IPS-NIHi11 (cell line): ENCODE data around the gene KCNJ9.
"Not testable (repeated sequence)": the region's sequence is repeated elsewhere in the genome, so short reads cannot be mapped to it uniquely, and the experiment has no call there.

ENCODE experiments used
- DNase-seq: peaks from one replicate; pipeline ENCODE4 v3.0.0; 2012; ENCODE audit warnings: mixed read lengths, low spot score

KCNJ9 gene

DNA sequence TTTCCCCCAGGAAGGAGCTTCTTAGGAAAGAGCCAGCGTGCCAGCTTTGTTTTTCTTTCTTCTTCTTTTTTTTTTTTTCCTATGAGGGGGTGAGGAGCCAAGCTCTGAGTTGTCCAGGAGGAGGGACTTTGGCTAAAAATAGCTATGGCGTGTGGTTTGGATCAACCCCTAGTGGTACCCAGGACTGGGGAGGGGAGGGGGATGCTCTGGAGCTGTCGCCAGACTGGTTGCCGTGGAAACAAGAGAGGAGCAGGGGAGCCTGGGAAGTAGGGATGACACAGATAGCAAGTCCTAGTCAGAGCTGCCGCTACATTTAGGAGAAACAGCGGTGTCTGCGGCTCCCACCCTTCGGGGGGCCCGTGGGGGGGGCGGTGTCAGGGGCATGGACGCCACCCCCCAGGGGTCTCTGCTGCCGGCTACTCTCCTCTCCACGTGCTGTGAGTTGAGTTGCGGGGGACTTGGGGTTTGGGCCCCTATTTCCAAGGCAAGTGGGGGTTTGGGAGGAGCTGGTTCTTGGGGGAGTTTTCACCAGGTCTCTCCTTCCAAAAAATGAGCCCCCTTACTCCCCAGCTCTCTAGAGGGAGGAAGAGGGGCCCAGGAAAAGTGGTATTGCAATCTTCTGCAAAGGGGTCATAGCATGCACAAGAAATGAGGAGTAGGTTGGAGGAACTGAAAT is at the start of gene KCNJ9:
KCNJ9 (plus strand) TSS at position 278 of the 676 bp plus-strand sequence. CDS start 2,493 bp downstream, outside the sequence.
- peak; percentile 60 for DNase-seq

DNA sequence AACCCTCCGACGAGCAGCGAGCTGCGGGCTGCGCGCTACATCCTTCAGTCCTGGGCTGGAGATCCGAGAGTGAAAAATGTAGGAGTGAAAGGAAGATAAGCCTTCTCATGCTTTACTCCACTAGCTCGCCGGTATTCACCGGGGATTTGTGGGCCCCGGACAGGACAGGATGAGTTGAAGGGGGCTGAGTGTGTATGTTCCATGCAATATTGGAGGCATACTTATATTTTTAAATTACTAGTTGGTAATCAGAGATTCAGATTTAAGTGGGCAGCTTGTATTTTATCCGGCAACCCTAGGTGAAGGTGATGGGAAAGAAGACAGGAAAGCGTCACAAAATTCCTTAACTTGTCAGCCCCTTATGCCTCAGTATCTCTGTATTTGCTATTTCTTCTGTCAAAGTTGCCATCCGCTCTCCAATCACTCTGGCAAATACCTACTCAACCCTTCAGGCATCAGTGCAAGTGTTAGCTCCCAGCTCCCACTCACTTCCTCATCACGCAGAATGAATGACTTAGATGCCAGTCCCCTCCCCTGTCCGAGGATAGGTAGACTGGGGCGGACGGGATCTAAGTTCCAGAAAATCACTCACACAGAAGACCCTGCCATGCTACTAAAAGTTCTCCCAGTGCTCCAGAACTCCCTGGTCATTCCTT is 49.0 kb upstream of the KCNJ9 start:
- no peak for DNase-seq

DNA sequence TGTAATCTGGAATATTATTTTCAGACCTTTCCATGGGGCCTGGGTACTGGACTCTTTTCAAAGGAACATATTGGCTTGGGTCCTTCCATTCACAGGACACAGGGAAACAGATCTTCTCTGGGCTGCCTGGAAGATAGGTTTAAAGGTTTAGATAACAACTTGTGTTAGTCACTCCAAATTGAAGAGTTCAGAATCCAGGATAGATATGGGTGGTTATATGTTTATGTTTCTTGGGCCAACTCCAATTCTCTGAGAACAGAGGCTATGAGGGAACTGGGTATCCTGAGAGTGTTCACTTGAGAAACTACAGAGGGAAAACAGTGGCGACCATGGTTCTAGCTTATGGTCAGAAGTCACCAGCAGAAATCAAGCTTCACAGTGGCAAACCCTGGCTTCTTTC is 40.9 kb upstream of the KCNJ9 start:
- no peak for DNase-seq

DNA sequence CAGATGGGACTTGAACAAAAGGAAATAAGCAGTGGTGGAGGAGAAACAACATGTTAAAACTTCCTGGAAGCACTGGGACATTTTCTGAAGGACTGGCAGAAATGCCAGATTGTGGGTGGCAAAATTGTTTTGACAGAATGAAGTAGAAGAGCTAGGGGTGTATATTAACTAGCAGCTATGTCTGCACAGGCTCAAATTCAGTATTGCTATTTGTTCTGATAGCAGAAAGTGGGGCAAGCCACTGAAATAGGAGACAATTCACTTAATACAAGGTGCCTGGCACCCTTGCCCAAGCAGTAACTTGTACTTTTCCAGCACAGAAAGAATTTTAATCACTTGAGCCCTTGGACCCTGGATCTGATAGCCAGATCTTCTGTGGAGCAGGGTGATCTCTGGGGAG is 37.8 kb upstream of the KCNJ9 start:
- DNase-seq = no peak

DNA sequence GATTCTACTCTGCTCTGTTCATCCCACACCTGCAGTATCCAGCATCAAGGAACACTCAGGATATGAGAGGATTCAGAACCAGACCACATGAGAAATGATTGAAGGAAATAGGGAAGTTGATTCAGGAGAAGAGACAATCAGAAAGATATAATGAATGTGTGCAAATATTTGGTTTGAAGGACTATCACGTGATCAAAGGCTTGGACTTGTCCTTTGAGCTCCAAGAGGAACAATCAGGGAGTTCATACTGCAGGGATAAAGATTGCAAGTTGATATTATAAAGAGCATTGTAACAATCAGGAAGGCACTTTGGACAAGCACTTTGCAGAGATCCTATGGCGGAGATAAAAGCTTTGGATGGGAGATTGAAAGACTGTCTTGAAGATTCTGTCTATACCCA is 35.7 kb upstream of the KCNJ9 start:
- no peak for DNase-seq

DNA sequence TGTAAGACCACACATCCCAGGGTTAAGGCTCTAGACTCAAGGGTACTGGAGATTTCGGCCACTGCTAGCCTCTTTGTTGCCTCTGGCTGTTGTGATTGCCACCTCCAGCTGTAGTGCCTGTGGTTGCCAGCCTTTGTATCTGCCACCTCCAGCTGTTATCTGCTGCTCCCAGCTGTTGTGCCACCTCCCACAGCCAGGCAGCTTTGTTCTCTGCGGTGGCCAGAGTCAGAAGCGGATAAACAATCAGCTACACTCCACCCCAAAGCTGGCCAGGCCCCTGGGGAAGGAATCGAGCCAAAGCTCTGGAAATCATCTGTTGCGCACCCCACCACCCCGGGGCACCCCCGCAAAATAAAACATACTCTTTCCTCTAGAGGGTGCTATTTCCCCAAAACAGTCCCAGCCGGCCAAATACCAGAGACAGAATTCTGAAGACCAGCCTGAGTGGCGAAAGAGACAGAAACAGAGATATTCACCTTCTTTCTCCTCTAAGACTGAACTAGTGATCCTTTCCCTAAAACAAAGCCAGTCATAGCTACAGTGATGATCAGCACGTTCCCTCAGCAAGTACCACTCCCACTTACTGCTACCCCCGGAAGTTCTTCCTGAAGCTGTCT is 34.7 kb upstream of the KCNJ9 start:
- peak; percentile 81 for DNase-seq

DNA sequence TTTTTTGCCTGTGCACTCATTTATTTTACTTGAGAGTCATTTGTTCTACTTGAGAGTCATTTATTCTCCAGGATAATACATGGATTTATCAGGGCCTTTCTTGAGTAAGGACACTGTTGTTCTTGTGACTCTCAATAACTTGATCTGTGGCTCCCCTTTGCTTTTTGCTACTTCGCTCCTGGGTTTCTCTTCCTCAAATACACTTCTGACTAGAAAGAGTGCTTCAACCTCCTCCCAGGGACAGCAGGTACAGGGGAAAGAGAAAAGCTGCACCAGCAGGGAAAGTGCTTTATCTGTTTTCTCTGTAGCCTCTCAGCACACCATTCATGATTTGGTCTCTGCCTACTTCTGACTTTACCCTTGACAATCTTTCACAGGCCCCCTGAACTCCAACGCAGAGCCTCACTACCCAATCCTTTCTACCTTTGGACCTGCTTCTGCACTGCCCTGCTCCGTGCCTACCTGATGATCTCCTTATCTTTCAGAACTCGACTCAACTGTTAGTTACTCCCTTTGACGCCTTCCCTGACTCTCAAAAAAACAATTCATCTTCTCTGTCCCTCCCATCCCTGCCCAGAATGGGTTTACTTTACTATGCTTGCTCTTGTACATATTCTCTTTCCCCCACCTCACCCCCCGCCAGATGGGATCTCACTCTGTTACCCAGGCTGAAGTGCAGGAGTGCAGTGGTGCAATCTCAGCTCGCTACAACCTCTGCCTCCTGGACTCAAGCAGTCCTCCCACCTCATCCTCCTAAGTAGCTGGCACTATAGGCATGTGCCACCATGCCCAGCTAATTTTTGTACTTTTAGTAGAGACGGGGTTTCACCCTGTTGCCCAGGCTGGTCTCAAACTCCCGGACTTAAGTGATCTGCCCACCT is 34.0 kb upstream of the KCNJ9 start:
- no peak for DNase-seq

DNA sequence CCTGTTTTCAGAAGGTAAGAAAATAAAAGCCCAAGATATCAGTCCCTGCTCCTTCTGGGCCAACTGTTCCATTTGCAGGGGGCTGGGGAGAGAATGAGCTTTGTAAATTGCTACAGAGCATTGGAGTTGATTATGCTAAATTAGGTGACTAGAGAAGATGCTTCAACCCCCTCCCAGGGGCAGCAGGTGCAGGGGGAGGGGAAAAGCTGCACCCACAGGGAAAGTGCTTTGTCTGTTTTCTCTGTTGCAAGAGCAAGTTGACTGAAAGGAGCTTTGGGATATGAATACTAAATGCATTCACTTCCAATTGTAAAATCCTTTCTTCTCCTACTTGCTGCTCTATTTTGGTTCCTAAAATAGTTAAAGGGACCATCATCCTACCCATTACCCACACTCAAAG is 33.0 kb upstream of the KCNJ9 start:
- no peak for DNase-seq

DNA sequence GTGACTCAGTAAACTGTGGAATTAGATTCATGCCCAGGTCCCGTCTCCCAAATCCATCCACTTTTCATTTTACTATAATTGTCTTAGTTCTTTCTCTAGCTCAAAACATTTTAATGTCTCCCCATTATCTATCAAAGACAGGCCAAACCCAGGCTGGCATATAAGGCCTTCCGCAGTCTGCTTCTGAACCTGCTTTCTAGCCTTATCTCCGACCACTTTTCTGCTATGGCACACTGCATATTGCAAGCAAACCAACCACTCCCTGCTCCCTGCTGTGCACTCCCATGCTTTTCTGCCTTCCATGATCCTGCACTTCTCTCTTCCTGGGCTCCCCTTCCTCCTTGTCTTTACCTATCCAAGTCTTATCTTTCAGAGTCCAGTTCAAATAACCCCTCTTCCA is 32.2 kb upstream of the KCNJ9 start:
- DNase-seq = no peak

DNA sequence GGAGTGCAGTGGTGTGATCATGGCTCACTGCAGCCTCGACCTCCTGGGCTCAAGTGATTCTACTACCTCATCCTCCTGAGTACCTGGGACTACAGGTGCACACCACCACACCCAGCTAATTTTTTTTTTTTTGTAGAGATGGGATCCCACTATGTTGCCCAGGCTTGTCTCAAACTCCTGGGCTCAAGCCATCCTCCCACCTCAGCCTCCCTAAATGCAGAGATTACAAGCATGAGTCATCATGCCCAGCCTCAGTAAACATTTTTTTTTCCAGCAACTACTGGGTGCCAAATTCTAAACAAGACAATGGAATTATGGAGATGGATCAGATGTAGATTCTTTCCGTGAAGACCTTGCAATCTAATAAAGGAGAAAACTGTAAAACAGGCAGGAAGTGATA is 31.2 kb upstream of the KCNJ9 start:
- DNase-seq = not testable (repeated sequence)

DNA sequence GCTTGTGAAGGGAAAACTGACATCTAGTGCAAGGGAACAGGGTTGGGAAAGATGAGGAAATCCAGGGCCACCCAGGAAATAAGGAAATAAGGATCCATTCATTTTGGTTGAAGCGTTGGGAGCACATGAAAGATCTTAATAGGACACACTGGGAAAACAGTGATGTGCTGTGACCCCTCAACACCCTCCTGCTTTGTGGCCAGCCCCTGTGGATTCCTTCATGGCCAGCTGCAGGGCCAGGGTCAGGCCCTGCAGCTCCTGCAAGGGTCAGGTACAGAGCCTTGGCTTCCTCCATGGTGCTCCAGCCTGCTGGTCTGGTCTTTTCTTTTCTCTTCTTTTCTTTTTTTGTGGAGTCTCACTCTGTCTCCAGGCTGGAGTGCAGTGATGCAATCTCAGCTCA is 30.7 kb upstream of the KCNJ9 start:
- DNase-seq = no peak

DNA sequence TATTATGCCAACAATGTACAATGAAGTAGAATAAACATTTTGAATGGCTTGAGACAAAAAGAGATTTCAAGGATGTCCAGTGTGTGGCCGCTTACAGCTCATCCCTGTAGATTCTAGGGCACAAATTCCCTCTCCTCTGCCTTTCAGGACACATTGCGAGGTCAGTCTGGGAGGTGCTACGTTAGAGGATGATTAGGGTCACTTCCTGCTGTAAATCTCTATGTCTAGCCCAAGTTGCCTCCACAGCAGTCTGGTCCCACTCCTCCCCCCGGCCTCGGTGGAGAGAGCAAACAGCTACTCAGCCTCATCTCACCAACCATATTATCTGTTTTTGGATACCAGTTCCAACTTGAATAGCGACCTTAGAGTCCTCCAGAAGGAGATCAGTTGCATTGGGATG is 28.4 kb upstream of the KCNJ9 start:
- DNase-seq = no peak

DNA sequence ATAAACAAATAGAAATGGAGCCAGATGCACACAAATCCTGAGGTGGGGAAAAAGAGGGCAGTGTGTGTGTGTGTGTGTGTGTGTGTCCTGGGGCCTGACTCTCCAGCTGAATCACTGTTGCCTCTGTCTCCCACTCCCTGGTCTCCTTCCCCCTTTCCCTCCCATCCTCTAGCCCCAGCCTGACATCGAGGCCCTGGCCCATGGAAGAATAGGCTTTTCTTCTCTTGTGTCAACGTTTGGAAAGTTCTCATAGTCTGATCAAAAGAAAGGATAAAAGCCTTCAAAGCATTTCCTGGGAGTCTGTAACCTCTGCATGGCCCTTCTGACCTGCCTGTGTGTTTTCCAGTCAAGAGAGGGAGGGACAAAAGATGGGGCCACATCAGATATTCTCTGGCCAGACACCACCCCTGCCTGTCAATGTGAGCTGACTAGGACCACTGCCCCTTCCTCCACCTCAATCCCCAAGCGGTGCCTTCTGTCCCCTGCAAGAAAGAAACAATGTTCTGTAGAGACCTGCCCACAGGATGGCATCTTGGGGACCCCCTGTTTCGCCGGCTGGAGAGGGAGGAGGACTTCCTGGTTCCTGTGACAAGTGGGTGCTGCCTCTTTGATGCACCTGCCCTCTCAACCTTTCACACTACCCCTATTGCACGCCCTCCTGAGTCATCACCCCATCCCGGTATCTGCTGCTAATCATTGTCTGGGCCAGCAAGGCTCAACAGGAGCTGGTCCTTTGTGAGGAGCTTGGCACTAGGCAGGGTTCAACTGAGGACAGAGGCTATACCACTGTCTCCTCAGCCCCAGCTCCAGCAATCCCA is 27.6 kb upstream of the KCNJ9 start:
- DNase-seq = no peak

DNA sequence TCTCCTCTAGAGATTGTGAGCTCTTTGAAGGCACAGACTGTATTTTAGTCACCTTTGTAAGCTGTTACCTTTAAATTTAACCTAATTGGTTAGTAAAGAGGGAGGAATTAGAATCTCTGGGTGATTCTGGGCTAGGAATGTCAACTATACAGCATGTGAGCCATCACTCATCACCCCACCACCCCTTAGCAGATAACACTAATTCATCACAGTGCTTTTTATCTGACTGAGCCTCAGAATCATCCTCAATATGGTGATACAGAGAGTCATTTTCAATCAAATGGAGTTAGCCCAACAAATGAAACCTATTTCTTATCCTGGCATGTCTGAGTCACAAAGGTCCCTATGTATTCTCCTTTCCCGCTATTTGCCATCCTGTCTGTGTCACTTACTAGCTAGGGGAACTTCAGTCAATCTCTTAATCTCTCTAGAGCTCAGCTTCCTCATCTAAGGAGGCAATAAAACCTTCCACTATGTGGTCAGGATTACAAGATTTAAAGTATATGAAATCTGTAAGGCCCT is 24.6 kb upstream of the KCNJ9 start:
- DNase-seq = no peak

DNA sequence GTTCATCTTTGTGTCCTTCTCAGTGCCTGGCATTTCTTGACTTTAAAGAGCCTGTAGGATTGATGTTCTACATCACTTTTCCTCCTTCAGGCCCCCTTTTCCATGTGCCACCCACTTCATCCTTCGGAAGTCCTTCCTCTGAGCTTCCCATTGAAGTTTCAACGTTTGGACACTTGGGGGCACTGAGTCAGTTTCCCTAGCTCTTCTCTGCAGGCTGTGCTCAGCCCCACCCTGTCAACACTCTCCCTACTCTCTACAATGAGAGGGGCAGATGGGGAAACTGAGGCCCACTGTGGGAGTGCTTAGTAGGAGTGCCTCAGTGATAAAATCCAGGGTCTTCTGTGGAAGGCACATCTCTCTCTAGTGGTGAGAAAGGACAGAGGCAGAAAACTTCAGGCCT is 23.3 kb upstream of the KCNJ9 start:
- DNase-seq = no peak

DNA sequence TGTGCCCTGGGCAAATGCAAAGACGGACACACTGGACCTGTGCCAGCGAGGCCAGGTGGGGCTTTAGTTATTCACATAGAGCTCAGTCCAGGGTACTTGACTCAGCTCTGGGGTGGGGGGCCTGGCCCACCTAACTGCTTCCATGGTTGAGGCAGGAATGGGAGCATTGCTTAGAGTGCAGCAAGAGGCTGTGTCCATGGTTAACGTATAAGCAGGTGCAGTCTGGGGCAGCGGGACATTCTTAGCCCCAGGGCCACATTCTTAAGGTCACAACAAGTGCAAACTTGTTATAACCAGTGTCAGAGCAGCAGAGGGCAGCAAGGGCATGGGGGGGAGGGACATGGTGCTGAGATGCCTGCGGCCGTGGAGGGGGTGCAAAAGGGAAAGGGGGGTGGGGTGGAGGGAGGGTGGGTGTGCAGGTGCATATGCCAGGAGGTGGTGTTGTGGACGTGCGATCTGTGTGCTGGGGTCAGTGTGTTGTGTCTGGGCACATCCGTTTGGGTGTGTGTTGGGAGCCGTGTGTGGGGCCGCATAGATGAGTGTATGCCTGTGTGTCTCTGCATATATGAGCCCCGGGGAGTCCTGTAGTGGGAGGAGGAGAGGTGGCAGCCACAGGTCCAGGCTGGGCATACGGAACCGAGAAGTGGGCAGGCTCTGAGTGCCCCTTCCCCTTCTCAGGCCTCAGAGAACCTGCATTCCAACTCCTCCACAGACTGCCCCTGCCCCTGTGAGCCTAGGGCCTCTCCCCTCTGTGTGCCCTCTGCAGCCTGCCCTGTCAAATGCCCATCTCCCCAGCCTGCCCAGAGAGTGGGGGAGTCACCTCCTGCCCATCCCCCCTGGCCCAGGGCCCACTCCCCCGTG is 19.7 kb upstream of the KCNJ9 start:
- DNase-seq = peak; percentile 70

DNA sequence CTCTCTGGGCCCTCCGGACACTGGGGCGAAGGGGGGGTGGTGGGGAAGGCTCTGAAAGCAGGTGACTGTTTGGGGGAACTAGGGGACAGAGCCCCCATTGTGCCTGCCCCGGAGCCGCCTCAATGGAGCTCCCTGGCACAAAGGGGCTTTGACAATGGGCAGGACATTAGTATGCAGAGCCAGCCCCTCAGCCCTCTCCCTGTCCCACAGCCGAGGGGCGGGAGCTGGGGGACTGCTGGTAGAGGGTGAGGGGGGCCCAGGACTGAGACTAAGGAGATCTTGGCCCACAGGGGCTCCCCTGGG is 19.2 kb upstream of the KCNJ9 start:
- peak; percentile 44 for DNase-seq

DNA sequence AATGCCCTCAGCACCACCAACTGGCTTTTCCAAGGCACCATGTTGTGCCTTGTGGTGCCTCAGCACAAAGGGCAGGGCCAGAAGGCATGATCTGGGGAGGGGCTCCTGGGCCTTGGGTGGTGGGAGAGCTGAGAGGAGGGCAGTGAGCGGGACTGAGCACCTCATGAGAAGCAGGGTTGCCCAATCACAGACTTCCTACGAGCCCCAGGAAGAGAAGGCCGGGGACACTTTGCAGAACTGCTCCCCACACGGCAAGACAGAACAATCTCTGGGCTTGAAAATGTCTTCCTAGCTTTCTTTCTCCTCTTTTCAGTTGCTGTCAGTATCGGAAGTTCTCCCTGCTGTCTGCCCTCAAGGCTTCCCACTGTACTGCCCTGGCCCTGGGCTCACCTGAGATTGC is 18.2 kb upstream of the KCNJ9 start:
- no peak for DNase-seq

DNA sequence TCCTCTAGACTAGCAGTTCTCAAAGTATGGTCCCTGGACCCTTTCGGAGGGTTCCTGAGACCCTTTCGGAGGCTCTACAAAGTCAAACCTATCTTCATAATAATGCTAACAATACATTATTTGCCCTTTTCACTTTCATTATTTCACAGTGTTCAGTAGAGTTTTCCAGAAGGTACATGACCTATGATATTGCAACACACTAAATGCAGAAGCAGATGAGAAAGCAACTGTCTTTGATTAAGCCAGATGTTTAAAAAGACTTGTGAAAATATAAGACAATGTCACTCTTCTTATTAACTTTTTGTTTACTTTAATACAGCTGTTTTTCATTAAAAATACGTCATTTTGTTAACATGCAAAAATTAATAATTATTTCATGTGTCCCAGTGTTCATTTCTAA is 17.2 kb upstream of the KCNJ9 start:
- no peak for DNase-seq

DNA sequence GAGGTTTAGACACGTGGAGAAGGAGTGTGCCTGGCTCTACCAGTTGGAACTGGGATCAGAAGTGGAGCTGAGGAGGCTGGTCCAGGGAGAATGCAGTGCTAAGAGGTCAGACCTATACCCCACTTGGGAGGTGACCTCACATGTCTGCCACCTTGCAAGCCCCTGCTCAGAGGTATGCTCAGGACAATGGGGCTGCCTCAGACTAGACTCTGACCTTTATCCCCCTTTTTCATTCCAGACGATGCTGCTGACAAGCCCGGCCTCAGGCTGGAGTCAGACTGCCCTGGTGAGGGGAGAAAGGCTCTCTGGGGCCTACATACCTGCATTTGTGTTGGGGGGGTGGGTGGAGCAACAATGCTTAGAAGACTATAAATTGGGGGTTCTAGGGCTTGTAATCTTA is 16.6 kb upstream of the KCNJ9 start:
- DNase-seq = no peak
